RWPE2 (cell line): ENCODE data around the gene MED26.

Source experiments
- ATAC-seq: fragments of 200-7000 bp; cut with Tn5 transposase; 3 replicates; pipeline ENCODE4 v1.9.1; 2021; ENCODE audit warnings: low read depth
- DNase-seq: peaks from one replicate; pipeline ENCODE4 v3.0.0-alpha.2; 2020; ENCODE audit warnings: low spot score
- H3K27ac ChIP-seq: fragments of 450-650 bp; 2 replicates; pipeline ENCODE4 v1.5.1; 2017; ENCODE audit warnings: mild to moderate bottlenecking; ENCODE audit not compliant: poor library complexity, severe bottlenecking
- H3K27me3 ChIP-seq: fragments of 250-450 bp; sonication (Bioruptor Pico); 2 replicates; pipeline ENCODE4 v1.5.1; 2021; ENCODE audit warnings: mild to moderate bottlenecking, moderate library complexity; ENCODE audit not compliant: insufficient read depth, poor library complexity, severe bottlenecking
- H3K36me3 ChIP-seq: fragments of 250-450 bp; sonication (Bioruptor Pico); 2 replicates; pipeline ENCODE4 v1.5.1; 2020; ENCODE audit warnings: low read depth, mild to moderate bottlenecking, moderate library complexity
- H3K4me1 ChIP-seq: fragments of 250-450 bp; sonication (Bioruptor Pico); 2 replicates; pipeline ENCODE4 v1.5.1; 2021; ENCODE audit warnings: mild to moderate bottlenecking, moderate library complexity; ENCODE audit not compliant: insufficient read depth, poor library complexity, severe bottlenecking
- H3K4me3 ChIP-seq: fragments of 250-450 bp; sonication (Bioruptor Pico); 2 replicates; pipeline ENCODE4 v1.5.1; 2021; ENCODE audit warnings: mild to moderate bottlenecking, moderate library complexity; ENCODE audit not compliant: severe bottlenecking
- H3K9me3 ChIP-seq: fragments of 250-450 bp; sonication (Bioruptor Pico); 2 replicates; pipeline ENCODE4 v1.5.1; 2021; ENCODE audit warnings: mild to moderate bottlenecking, moderate library complexity; ENCODE audit not compliant: severe bottlenecking
- TF ChIP-seq, protein P1 (sequence below): fragments of 450-650 bp; IDR thresholded peaks from one replicate; pipeline ENCODE4 v1.5.1; 2017; ENCODE audit warnings: mild to moderate bottlenecking, moderate library complexity; ENCODE audit not compliant: poor library complexity, severe bottlenecking

Gene MED26

DNA sequence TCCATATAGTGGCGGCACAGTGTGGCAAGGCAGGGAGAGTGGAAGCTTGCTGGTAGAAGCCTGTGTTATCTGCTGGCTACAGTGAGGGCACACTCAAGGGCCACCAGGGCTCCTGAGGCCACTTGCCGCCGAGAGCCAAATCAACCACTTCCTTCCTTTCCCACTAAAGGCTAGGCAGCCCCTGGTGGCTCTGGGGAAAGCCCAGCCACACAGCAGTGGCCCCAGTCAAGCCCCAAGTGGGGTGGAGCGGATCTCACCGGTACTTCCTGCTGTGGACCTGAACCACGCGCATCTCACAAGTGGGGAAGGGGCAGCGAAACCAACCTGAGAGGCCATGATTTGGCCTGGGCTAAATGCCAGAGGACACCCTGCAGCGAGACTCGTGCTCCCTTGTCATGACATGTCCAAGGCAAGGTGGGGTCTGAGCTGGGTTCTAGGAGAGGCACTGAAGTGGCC, 33.8 kb downstream of the MED26 start:
- ATAC-seq: no peak
- Histone ChIP-seq H3K4me3 (no peak overlapping the region), H3K4me1 (peaks cover 2% of the 10 kb centered on the region), H3K36me3 (no peaks in the 10 kb centered on the region), H3K27me3 (no peaks in the 10 kb centered on the region), H3K9me3 (no peaks in the 10 kb centered on the region), H3K27ac (no peak overlapping the region)
- TF ChIP-seq, protein P1, sequence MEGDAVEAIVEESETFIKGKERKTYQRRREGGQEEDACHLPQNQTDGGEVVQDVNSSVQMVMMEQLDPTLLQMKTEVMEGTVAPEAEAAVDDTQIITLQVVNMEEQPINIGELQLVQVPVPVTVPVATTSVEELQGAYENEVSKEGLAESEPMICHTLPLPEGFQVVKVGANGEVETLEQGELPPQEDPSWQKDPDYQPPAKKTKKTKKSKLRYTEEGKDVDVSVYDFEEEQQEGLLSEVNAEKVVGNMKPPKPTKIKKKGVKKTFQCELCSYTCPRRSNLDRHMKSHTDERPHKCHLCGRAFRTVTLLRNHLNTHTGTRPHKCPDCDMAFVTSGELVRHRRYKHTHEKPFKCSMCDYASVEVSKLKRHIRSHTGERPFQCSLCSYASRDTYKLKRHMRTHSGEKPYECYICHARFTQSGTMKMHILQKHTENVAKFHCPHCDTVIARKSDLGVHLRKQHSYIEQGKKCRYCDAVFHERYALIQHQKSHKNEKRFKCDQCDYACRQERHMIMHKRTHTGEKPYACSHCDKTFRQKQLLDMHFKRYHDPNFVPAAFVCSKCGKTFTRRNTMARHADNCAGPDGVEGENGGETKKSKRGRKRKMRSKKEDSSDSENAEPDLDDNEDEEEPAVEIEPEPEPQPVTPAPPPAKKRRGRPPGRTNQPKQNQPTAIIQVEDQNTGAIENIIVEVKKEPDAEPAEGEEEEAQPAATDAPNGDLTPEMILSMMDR: no peak
- no peak for DNase-seq

DNA sequence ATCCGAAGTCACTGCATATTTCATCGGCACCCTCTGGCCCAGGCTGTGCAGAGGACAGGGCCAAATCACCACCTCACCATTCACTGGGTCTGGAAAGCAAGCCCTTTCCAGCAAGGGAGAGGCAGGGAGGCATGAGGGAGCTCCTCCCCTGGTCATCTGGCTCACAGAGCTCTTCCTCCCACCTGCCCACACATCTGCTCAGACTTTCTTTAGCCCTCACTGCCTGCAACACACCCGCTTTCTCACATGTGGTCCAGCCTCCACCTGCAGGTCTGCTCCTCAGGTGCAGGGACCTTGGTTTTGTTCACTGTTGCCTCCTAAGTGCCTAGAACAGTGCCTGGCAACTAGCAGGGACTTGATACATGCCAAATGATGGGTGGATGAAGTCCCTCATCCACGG, 34.8 kb downstream of the MED26 start:
- no peak overlapping the region for H3K4me3 ChIP-seq
- TF ChIP-seq, protein P1: no peak
- no peaks in the 10 kb centered on the region for H3K27me3 ChIP-seq
- no peaks in the 10 kb centered on the region for H3K9me3 ChIP-seq
- no peak for DNase-seq
- no peak for ATAC-seq
- H3K36me3 ChIP-seq: no peaks in the 10 kb centered on the region
- H3K27ac ChIP-seq: no peak overlapping the region
- peaks cover 7% of the 10 kb centered on the region for H3K4me1 ChIP-seq

DNA sequence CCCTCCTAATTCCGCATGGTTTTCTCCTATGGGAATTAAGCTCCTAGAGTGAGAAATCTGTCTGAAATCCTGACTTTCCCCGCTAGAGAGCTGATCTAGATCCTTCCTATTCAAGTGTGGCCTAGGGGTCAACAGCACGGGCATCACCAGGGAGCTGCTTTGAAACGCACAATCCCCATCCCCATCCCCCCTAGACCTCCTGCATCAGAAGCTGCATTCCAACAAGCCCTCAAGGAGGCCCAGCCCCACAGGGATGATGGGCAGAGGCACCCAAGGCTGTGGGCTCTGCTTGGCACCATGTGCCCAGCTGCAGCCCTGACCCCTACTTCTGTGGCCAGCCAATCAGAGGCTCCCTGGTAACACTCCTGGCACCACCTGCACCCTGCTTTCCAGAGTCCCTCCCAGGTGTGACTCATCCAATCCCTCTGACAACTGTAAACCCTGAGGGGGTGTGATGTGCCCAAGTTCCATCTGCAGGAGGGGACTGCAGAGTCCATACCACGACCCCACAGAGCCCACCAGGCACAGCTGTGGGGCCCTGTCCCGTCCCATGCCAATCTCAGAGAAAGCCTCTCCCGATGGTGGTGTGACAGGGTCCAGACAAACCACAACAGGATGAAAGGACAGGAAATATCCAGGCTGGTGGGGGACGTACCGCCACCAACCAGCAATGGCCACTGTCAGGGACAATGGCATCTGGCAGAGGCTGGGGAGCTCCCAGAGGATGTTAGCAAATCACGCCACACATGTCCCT, 36.0 kb downstream of the MED26 start:
- H3K27me3 ChIP-seq: no peaks in the 10 kb centered on the region
- ATAC-seq (peak; percentile 37; the same call in 1 of the 3 replicates), DNase-seq (no peak)
- H3K36me3 ChIP-seq: no peaks in the 10 kb centered on the region
- H3K4me1 ChIP-seq: peaks cover 14% of the 10 kb centered on the region
- TF ChIP-seq, protein P1: no peak
- no peak overlapping the region for H3K27ac ChIP-seq
- H3K4me3 ChIP-seq: no peak overlapping the region
- no peaks in the 10 kb centered on the region for H3K9me3 ChIP-seq

DNA sequence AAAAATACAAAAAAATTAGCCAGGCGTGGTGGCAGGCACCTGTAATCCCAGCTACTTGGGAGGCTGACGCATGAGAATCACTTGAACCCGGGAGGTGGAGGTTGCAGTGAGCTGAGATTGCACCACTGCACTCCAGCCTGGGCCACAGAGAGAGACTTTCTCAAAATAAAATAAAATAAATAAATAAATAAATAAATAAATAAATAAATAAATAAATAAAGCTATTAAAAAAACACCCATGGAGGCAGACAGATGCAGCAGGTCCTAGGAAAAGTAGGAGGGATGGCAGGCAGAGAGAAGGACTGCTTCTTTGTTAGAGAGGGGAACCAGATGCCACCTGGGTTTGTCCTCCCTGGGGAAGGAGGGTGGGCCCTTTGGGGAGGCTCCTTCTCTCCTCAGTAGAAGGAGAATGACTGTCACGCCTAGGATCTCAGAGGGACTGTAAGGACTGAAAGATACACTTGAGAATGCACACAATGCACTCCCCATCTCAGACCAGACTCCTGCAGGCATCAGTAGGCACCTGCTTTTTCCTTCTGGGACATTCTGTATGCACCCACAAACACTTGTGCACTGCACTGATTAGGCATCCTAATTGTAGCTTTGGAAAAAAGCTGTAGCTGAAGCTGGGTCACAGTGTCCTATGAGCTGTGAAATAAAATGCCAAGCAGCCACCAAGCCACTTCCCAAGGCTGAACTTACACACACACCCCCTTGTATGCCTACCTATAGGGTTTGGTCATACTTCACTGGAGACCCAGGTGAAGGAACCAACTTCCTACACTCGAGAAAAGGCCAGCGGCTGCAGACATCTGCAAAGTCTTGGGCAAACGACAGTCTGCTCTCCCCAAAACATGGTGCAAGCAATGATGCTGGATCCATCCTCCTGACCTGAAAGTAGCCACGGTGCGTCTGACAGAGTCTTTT, 36.9 kb downstream of the MED26 start:
- ATAC-seq (no peak), DNase-seq (no peak)
- H3K4me3 ChIP-seq: no peak overlapping the region
- peaks cover 13% of the 10 kb centered on the region for H3K4me1 ChIP-seq
- no peaks in the 10 kb centered on the region for H3K36me3 ChIP-seq
- TF ChIP-seq, protein P1: no peak
- no peak overlapping the region for H3K27ac ChIP-seq
- no peaks in the 10 kb centered on the region for H3K9me3 ChIP-seq
- H3K27me3 ChIP-seq: no peaks in the 10 kb centered on the region
